GM21447 (cell line): ENCODE results near the gene CSAG2.

Source experiments
- ATAC-seq: cut with Tn5 transposase; IDR thresholded peaks from one replicate; pipeline ENCODE4 v1.9.1; 2021; ENCODE audit not compliant: unreplicated experiment

The CSAG2 gene

DNA sequence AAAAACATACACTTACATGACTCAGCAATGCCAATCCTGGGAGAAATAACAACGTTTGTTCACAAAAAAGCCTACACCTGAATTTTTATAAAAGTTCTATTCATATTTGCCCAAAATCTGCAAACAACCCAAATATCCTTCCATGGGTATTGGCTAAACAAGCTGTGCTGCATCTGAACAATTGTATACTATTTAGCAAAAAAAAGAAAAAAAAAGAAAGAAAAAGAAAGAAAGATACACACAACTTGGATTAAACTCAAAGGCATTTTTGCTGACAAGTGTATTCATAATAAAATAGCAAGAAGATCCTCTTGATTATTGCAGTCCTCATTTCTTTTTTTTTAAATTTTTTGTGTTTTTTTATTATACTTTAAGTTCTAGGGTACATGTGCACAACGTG lies 34.9 kb downstream of the CSAG2 start:
- ATAC-seq: no peak

DNA sequence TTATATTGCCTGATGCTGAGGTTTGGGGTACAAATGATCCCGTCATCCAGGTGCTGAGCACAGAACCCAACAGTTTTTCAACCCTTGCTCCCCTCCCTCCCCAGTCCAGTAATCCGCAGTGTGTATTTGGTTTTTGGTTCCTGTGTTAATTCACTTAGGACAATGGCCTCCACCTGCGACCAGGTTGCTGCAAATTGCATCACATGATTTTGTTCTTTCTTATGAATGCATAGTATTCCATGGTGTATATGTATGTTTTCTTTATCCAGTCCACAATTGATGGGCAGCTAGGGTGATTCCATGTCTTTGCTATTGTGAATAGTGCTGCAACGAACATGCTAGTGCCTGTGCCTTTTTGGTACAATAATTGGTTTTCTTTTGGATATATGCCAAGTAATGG lies 46.0 kb downstream of the CSAG2 start:
- no peak for ATAC-seq

DNA sequence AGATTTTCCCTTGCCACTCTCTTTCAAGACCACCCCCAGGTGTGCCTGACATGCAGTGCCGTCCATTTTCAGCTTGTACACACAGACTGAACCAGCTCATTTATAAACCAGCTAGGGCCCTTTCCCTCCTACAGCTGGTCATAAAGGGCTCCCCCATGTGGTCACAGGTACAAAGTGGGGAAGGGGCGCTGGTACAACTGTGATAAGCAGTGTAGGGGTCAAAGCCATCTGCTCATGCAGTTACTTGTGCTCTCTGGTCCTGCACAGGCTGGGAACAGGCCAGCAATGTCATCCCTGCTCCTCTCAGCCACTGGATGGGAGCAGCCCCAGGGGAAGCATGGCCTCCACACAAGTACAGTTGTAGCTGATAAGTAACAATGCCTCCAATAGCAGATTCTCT lies 50.8 kb downstream of the CSAG2 start:
- no peak for ATAC-seq
